ENCODE data around the gene R3HCC1L.

- TF ChIP-seq POLR2A (IDR thresholded peaks at IDR 0.05) (no peak), CTCF (IDR thresholded peaks at IDR 0.05) (no peak)
Measured at GRCh38 chr10:98217801-98218200, 83.3 kb downstream of the R3HCC1L start.
